H9 (cell line): ENCODE measurements around the gene PAK5. TPM values are rescaled to one million over a fixed set of nuclear protein-coding genes. Genes with fewer than 3 reads are reported as not detected.

ENCODE experiments used
- DNase-seq: peaks from one replicate; pipeline ENCODE4 v3.0.0-alpha.2; 2017
- H2AFZ ChIP-seq: one replicate; pipeline ENCODE4 v1.6.1; 2013; ENCODE audit warnings: mild to moderate bottlenecking, low read length, control low read depth, moderate library complexity
- H2AK5ac ChIP-seq: 2 replicates; pipeline ENCODE4 v1.6.1; 2013; ENCODE audit warnings: low read length, control low read depth, mixed read lengths; ENCODE audit not compliant: insufficient read length
- H2BK120ac ChIP-seq: one replicate; pipeline ENCODE4 v1.6.1; 2013; ENCODE audit warnings: low read depth, mild to moderate bottlenecking, low read length, control low read depth, inconsistent platforms; ENCODE audit not compliant: poor library complexity, severe bottlenecking
- H2BK12ac ChIP-seq: 2 replicates; pipeline ENCODE4 v1.6.1; 2013; ENCODE audit warnings: low read length, control low read depth, mixed read lengths, low read depth; ENCODE audit not compliant: insufficient read length
- H2BK15ac ChIP-seq: 2 replicates; pipeline ENCODE4 v1.6.1; 2013; ENCODE audit warnings: low read depth, low read length, control low read depth
- H2BK20ac ChIP-seq: one replicate; pipeline ENCODE4 v1.6.1; 2013; ENCODE audit warnings: low read depth, mild to moderate bottlenecking, low read length, control low read depth, inconsistent platforms; ENCODE audit not compliant: poor library complexity, severe bottlenecking
- H2BK5ac ChIP-seq: 2 replicates; pipeline ENCODE4 v1.6.1; 2013; ENCODE audit warnings: low read length, control low read depth, mixed read lengths; ENCODE audit not compliant: insufficient read length
- H3K14ac ChIP-seq: 2 replicates; pipeline ENCODE4 v1.6.1; 2013; ENCODE audit warnings: low read length, control low read depth; ENCODE audit not compliant: insufficient read depth
- H3K18ac ChIP-seq: 2 replicates; pipeline ENCODE4 v1.6.1; 2013; ENCODE audit warnings: low read depth, mild to moderate bottlenecking, mixed read lengths, low read length, control low read depth; ENCODE audit not compliant: insufficient read length
- H3K23ac ChIP-seq: 2 replicates; pipeline ENCODE4 v1.6.1; 2013; ENCODE audit warnings: low read length, control low read depth, mixed read lengths, low read depth; ENCODE audit not compliant: insufficient read length
- H3K23me2 ChIP-seq: 2 replicates; pipeline ENCODE4 v1.6.1; 2013; ENCODE audit warnings: low read depth, mild to moderate bottlenecking, mixed read lengths, low read length, control low read depth; ENCODE audit not compliant: insufficient read length, poor library complexity, severe bottlenecking
- H3K27ac ChIP-seq: 2 replicates; pipeline ENCODE4 v1.5.1; 2013; ENCODE audit warnings: low read length, control low read depth, mixed read lengths, low read depth; ENCODE audit not compliant: insufficient read length
- H3K27me3 ChIP-seq: 2 replicates; pipeline ENCODE4 v1.6.1; 2013; ENCODE audit warnings: low read length, control low read depth, inconsistent platforms; ENCODE audit not compliant: insufficient read depth
- H3K4ac ChIP-seq: 2 replicates; pipeline ENCODE4 v1.6.1; 2013; ENCODE audit warnings: low read depth, mild to moderate bottlenecking, control low read depth, inconsistent platforms, low read length, moderate library complexity
- H3K4me1 ChIP-seq: 2 replicates; pipeline ENCODE4 v1.6.1; 2013; ENCODE audit warnings: low read length, control low read depth, inconsistent platforms; ENCODE audit not compliant: insufficient read depth
- H3K4me2 ChIP-seq: 2 replicates; pipeline ENCODE4 v1.6.1; 2013; ENCODE audit warnings: low read length, control low read depth, mixed read lengths; ENCODE audit not compliant: insufficient read length, insufficient read depth
- H3K56ac ChIP-seq: 2 replicates; pipeline ENCODE4 v1.6.1; 2013; ENCODE audit warnings: low read depth, mild to moderate bottlenecking, mixed read lengths, low read length, control low read depth; ENCODE audit not compliant: insufficient read length
- H3K79me1 ChIP-seq: 2 replicates; pipeline ENCODE4 v1.6.1; 2013; ENCODE audit warnings: low read depth, mild to moderate bottlenecking, moderate library complexity, low read length, control low read depth, inconsistent platforms; ENCODE audit not compliant: insufficient read depth, poor library complexity, severe bottlenecking
- H3K79me2 ChIP-seq: 2 replicates; pipeline ENCODE4 v1.6.1; 2013; ENCODE audit warnings: low read length, control low read depth, inconsistent platforms; ENCODE audit not compliant: insufficient read depth
- H3K9ac ChIP-seq: 2 replicates; pipeline ENCODE4 v1.6.1; 2013; ENCODE audit warnings: low read length, control low read depth, mixed read lengths; ENCODE audit not compliant: insufficient read length; ENCODE audit errors: extremely low read depth
- H3K9me3 ChIP-seq: one replicate; pipeline ENCODE4 v1.6.1; 2013; ENCODE audit warnings: low read depth, low read length, inconsistent platforms; ENCODE audit not compliant: control insufficient read depth
- H3T11ph ChIP-seq: one replicate; pipeline ENCODE4 v1.6.1; 2013; ENCODE audit warnings: mild to moderate bottlenecking, low read length, control low read depth, inconsistent platforms
- H4K20me1 ChIP-seq: one replicate; pipeline ENCODE4 v1.6.1; 2013; ENCODE audit not compliant: control insufficient read depth, insufficient read length, insufficient read depth
- H4K5ac ChIP-seq: 2 replicates; pipeline ENCODE4 v1.6.1; 2013; ENCODE audit warnings: low read depth, mild to moderate bottlenecking, mixed read lengths, low read length, control low read depth; ENCODE audit not compliant: insufficient read length
- H4K8ac ChIP-seq: replicated peaks from 2 replicates; pipeline ENCODE4 v1.6.1; 2013; ENCODE audit warnings: low read length, control low read depth, mixed read lengths, low read depth; ENCODE audit not compliant: insufficient read length
- H4K91ac ChIP-seq: 2 replicates; pipeline ENCODE4 v1.6.1; 2013; ENCODE audit warnings: low read depth, mild to moderate bottlenecking, moderate library complexity, mixed read lengths, low read length, control low read depth; ENCODE audit not compliant: insufficient read length
- H3K27ac Mint-ChIP-seq, 3 experiments: 2 replicates in 2 of 3; 3 replicates in 1 of 3; pipeline ENCODE4 v1.8.0; 2020 to 2021; ENCODE audit warnings: mixed read lengths in 3 of 3, mild to moderate bottlenecking in 1 of 3, moderate library complexity in 1 of 3
- H3K27me3 Mint-ChIP-seq: 2 replicates; pipeline ENCODE4 v1.8.0; 2021; ENCODE audit warnings: low read depth, mild to moderate bottlenecking, moderate library complexity, mixed read lengths
- H3K36me3 Mint-ChIP-seq, 3 experiments: 2 replicates in 2 of 3; 3 replicates in 1 of 3; pipeline ENCODE4 v1.8.0; 2020 to 2021; ENCODE audit warnings: low read depth in 3 of 3, mixed read lengths in 3 of 3; ENCODE audit not compliant: insufficient read depth in 1 of 3
- H3K4me1 Mint-ChIP-seq, 2 experiments: 2 replicates each; pipeline ENCODE4 v1.8.0; 2020; ENCODE audit warnings: mixed read lengths in 2 of 2
- H3K4me3 Mint-ChIP-seq, 2 experiments: 2 replicates in 1 of 2; 3 replicates in 1 of 2; pipeline ENCODE4 v1.8.0; 2020 to 2021; ENCODE audit warnings: mild to moderate bottlenecking in 2 of 2, mixed read lengths in 2 of 2, moderate library complexity in 1 of 2
- H3K9me3 Mint-ChIP-seq, 2 experiments: 2 replicates in 1 of 2; 3 replicates in 1 of 2; pipeline ENCODE4 v1.8.0; 2020; ENCODE audit warnings: mild to moderate bottlenecking in 2 of 2, mixed read lengths in 2 of 2, moderate library complexity in 1 of 2
- WGBS: extraction: QIAGEN DNeasy Blood & Tissue Kit; methylation state at CpG from one replicate; pipeline ENCODE4 v1.1.7; 2013; ENCODE audit warnings: missing lambda C conversion rate, low lambda C conversion rate, mixed read lengths; ENCODE audit not compliant: insufficient read length; ENCODE audit errors: extremely low coverage; 5-methylcytosine and 5-hydroxymethylcytosine counted together
- total RNA-seq: library from RNA; stranded (reverse); gene quantifications from 2 replicates; pipeline ENCODE4 v1.2.1, GENCODE V29; 2021
- TF ChIP-seq, protein P1 (sequence below): fragments of 200-600 bp; sonication (generic); conservative IDR thresholded peaks from 3 replicates; pipeline ENCODE4 v1.8.0; 2021; ENCODE audit warnings: antibody characterized with exemption, mild to moderate bottlenecking

Gene PAK5
- total RNA-seq, 1 experiment from 2014 or later: 0.20 TPM

GRCh38 chr20:9736373-9736772, 102.5 kb downstream of the PAK5 start:
- Histone ChIP-seq H3K79me1 (no peaks in the 10 kb centered on the region), H3K79me2 (no peaks in the 10 kb centered on the region), H2AK5ac (no peak overlapping the region), H3K18ac (no peak overlapping the region), H3T11ph (no peak overlapping the region), H4K91ac (no peak overlapping the region), H2BK5ac (no peak overlapping the region), H4K5ac (no peak overlapping the region), H3K4me2 (no peak overlapping the region), H3K9me3 (no peaks in the 10 kb centered on the region), H2BK12ac (no peak overlapping the region), H3K56ac (no peak overlapping the region), H3K23ac (no peak overlapping the region), H3K9ac (no peak overlapping the region), H3K4ac (no peak overlapping the region), H4K20me1 (no peaks in the 10 kb centered on the region), H2BK20ac (no peak overlapping the region), H3K27me3 (no peaks in the 10 kb centered on the region), H3K4me1 (no peaks in the 10 kb centered on the region), H4K8ac (no peak overlapping the region), H3K23me2 (no peaks in the 10 kb centered on the region), H2BK15ac (no peak overlapping the region), H3K27ac (no peak overlapping the region), H2BK120ac (no peak overlapping the region), H2AFZ (no peak overlapping the region), H3K14ac (no peak overlapping the region)
- Mint-ChIP-seq H3K36me3 (no peaks in the 10 kb centered on the region), H3K4me1 (no peaks in the 10 kb centered on the region), H3K4me3 (no peak overlapping the region), H3K9me3 (peaks cover 5 to 7% of the 10 kb centered on the region in 2 experiments; a peak in 3 of 5 replicates), H3K27me3 (peaks cover 1% of the 10 kb centered on the region; the same call in 1 of the 2 replicates), H3K27ac (no peak overlapping the region)
- TF ChIP-seq, protein P1, sequence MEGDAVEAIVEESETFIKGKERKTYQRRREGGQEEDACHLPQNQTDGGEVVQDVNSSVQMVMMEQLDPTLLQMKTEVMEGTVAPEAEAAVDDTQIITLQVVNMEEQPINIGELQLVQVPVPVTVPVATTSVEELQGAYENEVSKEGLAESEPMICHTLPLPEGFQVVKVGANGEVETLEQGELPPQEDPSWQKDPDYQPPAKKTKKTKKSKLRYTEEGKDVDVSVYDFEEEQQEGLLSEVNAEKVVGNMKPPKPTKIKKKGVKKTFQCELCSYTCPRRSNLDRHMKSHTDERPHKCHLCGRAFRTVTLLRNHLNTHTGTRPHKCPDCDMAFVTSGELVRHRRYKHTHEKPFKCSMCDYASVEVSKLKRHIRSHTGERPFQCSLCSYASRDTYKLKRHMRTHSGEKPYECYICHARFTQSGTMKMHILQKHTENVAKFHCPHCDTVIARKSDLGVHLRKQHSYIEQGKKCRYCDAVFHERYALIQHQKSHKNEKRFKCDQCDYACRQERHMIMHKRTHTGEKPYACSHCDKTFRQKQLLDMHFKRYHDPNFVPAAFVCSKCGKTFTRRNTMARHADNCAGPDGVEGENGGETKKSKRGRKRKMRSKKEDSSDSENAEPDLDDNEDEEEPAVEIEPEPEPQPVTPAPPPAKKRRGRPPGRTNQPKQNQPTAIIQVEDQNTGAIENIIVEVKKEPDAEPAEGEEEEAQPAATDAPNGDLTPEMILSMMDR: no peak
- no CpG with 5 or more reads among the region's 2 CpGs for WGBS
- DNase-seq: no peak
